ENCODE data around the gene ELL. TPM values are rescaled to one million over a fixed set of nuclear protein-coding genes. Genes with fewer than 3 reads are reported as not detected.

ELL gene
- total and polyA plus RNA-seq, 2 experiments from 2014 or later = 11.3 to 20.1 TPM

- H4K20me1 ChIP-seq (replicated peaks; ENCODE audit: insufficient read depth) = peaks cover 13% of the 10 kb centered on the region
- ATAC-seq (no peak), DNase-seq (ENCODE audit: low spot score) (no peak)
- TF ChIP-seq CTCF (conservative IDR thresholded peaks at IDR 0.05; ENCODE audit: low read depth in 2 of 2) (no peak), EZH2 (IDR thresholded peaks at IDR 0.05; ENCODE audit: low read depth, unreplicated experiment) (no peak), POLR2AphosphoS5 (IDR thresholded peaks at IDR 0.05; ENCODE audit: low read depth) (no peak), EZH2phosphoT487 (IDR thresholded peaks at IDR 0.05; ENCODE audit: unreplicated experiment) (no peak), NANOG (IDR thresholded peaks at IDR 0.05; ENCODE audit: borderline replicate concordance) (no peak)
- Mint-ChIP-seq H3K27me3 (ENCODE audit: insufficient read depth, low read depth, poor library complexity) (peaks cover 14% of the 10 kb centered on the region), H3K9me3 (no peaks in the 10 kb centered on the region; the same call in 2 of the 3 replicates), H3K27ac (no peak overlapping the region), H3K4me1 (peaks cover 11% of the 10 kb centered on the region), H3K4me3 (no peak overlapping the region), H3K36me3 (ENCODE audit: low read depth) (no peaks in the 10 kb centered on the region; the same call in 2 of the 3 replicates)
- no peaks in the 10 kb centered on the region for H3K9me2 ChIP-seq (ENCODE audit: insufficient read depth)
- no peak overlapping the region for H2AFZ ChIP-seq
- H3K4me1 ChIP-seq (ENCODE audit: insufficient read depth) = no peaks in the 10 kb centered on the region
- no peaks in the 10 kb centered on the region for H3K36me3 ChIP-seq (ENCODE audit: insufficient read depth)
- no peak overlapping the region for H3K27ac ChIP-seq (ENCODE audit: low read depth)
- H3K27me3 ChIP-seq (ENCODE audit: insufficient read depth) = no peaks in the 10 kb centered on the region
- H3F3A ChIP-seq (replicated peaks; ENCODE audit: low read depth) = 0 out of 2 replicates have a peak, but pooled peaks cover 3% of the 10 kb centered on the region
- no peak overlapping the region for H3K4me3 ChIP-seq
- H3K4me2 ChIP-seq = no peak overlapping the region
- peaks cover 74% of the 10 kb centered on the region for H3K79me2 ChIP-seq (replicated peaks; ENCODE audit: insufficient read depth)
Measured at GRCh38 chr19:18506101-18506930, 15.6 kb downstream of the ELL start.

- TF ChIP-seq ZNF114 (CRISPR knock-in tag; IDR thresholded peaks at IDR 0.05) = no peak
- TF ChIP-seq STAT1 (IDR thresholded peaks at IDR 0.05; ENCODE audit: unreplicated experiment) = no peak
- no peak for TF ChIP-seq CTCF (conservative IDR thresholded peaks at IDR 0.05; ENCODE audit: low read depth in 2 of 2)
- no peak for TF ChIP-seq ZNF462 (CRISPR knock-in tag; IDR thresholded peaks at IDR 0.05)
- Histone ChIP-seq H3K27ac (ENCODE audit: low read depth) (0 out of 2 replicates have a peak overlapping the region, but pooled peaks have one; percentile 39), H3K36me3 (ENCODE audit: insufficient read depth) (no peaks in the 10 kb centered on the region), H3K79me2 (replicated peaks; ENCODE audit: insufficient read depth) (peaks cover 72% of the 10 kb centered on the region), H3K9me2 (ENCODE audit: insufficient read depth) (no peaks in the 10 kb centered on the region), H3F3A (replicated peaks; ENCODE audit: low read depth) (0 out of 2 replicates have a peak, but pooled peaks cover 3% of the 10 kb centered on the region), H2AFZ (no peak overlapping the region), H3K4me2 (no peak overlapping the region), H3K4me1 (ENCODE audit: insufficient read depth) (no peaks in the 10 kb centered on the region), H4K20me1 (replicated peaks; ENCODE audit: insufficient read depth) (peaks cover 18% of the 10 kb centered on the region), H3K27me3 (ENCODE audit: insufficient read depth) (no peaks in the 10 kb centered on the region), H3K4me3 (no peak overlapping the region)
- H3K27me3 Mint-ChIP-seq (ENCODE audit: insufficient read depth, low read depth, poor library complexity) = peaks cover 14% of the 10 kb centered on the region
- DNase-seq (ENCODE audit: low spot score) (no peak), ATAC-seq (no peak)
- H3K36me3 Mint-ChIP-seq (ENCODE audit: low read depth) = no peaks in the 10 kb centered on the region; the same call in 2 of the 3 replicates
- peaks cover 11% of the 10 kb centered on the region for H3K4me1 Mint-ChIP-seq
- H3K9me3 Mint-ChIP-seq = no peaks in the 10 kb centered on the region; the same call in 2 of the 3 replicates
- H3K27ac Mint-ChIP-seq = no peak overlapping the region
- no peak overlapping the region for H3K4me3 Mint-ChIP-seq
Measured at GRCh38 chr19:18504886-18505610, 16.8 kb downstream of the ELL start.
